GM03348 (cell line): Measurements from ENCODE around the gene NPTN.

Source experiments
- DNase-seq: peaks from one replicate; pipeline ENCODE4 v3.0.0; 2012; ENCODE audit warnings: low spot score

NPTN gene

DNA sequence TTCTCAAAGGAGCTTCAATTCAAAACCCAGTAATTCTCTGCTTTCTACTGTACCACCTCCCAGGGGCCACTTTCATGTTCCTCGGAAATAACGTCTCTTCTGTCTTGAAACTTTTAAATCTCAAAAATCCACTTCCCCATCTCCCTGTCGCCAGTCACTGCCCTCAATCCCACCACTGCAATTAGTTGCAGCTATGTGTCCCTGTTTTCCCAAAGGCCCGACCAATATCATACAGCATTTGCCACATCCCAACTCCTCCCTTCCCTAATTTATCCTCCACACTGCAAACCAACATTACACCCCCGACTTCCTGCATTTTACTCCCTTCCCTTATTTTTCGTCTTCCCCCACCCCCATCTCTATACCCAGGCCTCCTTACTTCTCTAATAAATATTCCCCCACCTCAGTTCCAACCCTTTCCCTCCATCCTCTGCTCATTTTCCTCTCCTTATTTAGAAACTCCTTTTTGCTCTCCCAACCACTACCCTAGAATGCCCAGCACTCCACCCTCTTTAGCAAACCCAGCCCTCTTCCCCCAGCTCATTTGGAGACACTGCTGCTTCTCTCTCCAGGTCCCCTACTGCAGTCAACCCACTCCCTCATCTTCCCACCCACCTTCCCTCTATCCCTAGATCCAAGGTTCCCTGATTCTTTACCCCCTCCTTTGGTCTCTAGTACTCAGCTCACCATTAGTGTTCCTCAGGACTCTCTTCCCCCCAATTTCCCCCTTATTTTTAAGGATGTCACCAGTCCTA lies 1.1 kb downstream of the NPTN start:
- DNase-seq = peak; percentile 68

DNA sequence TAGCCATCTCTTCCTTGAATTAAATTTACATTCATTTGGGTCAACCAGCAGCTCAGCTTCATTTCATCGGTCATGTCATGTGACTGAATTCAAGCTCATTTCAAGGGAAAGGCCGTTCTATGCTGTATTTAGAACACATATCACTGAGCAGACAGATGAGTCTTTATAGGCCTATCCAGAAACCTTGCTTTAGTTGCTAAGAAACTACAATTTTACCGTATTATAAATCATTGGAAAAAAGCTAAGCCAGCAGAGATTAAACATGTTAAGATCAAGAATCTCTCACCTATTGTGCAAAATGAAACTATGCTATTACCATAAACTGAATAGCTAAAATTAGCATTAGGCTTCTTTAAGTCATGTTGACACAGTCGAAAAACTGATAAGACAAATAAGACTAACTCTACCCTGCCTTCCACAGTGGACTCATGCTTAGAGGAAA lies 2.2 kb downstream of the NPTN start:
- DNase-seq = no peak

DNA sequence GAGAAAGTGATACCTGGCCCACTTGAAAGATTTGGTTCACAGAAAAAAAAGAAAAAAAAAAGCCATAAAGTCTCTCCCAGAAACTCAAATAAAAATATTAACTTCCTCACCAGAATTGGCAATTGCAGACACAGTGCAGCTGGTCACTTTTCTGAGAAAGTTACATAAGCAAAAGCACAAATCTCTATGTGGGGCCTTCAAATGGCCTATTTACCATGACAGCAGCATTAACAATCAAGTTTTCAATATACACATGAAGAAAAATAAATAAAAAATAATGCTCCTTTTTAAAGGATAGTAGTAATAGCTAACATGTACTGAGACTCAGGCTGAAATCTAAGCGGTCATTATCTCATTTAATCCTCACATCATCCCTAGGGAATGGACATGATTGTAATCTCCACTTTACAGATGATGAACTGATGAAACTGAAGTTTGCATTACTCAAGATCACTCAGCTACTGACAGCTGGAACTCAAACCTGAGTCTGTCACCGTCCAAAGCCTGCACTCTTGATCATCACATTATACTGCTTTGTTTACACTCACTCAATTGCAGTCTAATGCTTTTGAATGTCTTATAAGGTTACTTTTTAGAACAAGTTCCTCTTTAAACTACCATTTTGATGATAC lies 3.3 kb downstream of the NPTN start:
- no peak for DNase-seq

DNA sequence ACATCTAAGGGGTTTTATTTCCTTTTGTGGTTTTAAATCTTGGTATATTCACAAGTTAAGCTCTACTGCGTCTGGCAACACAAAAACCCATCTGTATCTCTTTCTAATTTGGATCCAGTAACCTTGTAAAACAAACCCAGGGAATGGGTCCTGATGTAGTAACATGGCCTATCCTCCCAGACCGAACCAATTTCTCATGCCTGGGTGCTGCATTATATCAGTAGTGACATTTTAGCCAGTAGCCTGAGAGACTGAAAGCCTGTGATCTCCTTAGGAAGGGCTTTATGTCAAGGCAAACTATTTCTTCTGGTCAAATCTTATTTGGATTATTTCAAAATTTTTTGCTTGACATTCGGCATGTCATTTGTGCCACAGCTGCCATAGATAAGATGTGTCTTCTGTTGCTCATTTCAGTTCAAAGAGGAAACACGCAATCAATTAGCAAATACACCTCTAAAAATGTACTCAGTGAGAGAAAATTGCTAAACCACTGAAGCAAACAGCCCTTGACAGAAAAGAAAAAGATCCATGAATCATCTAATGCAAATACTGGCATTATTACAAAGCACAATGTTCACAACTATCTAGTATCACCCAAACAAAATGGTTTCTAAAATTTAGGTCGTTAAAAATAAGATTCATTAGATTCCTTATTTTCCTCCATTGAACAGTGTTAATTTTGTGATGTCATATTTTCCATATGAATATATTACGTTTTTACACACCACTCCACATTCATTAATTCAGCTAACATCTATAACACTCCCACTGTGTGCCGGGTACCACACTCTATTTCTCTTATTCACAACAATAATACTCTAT lies 4.0 kb downstream of the NPTN start:
- DNase-seq = no peak

DNA sequence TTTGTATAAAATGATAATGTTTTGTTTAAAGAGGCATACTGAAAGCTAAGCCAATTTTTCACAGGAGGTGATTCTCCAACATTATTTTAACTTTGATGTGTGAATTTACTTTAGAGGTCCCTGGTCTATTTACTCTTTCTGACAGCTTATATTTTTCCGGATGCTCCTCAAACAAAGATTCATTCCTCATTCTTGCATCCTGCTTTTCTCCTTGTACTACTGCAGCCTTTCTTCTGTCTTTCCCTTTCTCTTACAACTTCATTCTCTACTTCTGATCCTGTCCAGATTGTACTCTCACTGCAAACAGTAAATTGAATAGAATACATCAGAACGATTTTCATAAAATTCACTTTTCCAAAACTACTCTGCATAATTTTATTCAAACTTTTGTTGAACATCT lies 5.1 kb downstream of the NPTN start:
- no peak for DNase-seq

DNA sequence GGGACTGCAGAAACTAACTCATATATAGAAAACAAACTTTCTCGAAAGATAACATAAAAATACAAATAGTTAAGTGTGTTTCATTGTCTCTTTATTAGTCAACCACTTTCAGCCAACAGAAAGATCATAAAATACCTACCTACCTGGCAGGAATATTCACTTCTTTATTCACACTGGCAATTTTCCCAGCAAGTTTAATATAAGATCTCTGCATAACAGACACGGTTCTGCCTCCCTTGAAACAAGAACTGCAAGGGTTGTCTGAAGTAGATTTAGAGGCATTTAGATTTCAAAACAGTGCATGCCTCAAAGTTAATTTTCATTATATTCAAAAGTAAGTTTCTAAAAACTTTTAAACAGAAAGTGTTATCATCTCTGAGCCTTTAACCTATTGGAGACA lies 7.1 kb downstream of the NPTN start:
- no peak for DNase-seq

DNA sequence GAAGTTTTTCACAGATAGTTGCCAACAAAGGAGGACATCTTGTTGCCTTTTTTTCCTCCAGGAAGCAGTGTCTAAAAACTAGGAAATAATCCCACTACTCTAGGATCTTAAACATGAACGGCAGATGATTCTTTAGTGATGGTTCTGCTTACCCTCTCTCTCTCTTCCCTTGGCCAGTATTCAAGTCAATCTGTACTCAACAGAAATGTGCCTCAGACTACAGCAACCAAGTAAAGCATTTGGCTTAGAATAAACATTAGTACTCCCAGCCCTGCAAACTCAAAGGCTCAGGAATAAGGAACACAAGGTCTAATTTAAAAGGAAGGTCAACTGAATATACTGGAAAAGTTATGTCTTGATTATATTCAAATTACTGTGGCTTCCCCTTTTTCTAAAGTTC lies 8.7 kb downstream of the NPTN start:
- no peak for DNase-seq

DNA sequence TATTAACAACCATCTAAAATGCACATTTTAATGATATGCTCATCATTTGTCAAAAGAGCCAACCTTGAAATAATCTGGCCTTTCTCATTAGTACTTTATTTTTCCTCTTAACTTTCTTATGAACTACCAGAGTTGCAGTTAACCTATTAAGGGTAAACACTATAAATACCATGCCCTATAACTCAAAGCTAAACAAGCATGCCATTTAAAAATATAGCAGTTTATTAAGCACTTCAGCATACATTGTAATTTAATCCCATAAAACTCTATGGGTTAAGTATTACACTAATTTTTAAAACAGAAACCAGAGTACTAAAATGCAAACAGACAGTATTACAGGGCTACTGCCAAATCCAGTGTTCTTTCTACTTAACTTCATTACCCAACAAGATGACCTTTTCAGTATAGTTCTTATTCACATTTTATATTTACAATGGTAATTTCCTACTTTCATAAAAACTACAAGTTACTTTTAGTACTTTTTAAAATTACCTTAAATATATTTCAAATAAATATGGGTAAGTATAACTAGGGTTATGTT lies 11.8 kb downstream of the NPTN start:
- no peak for DNase-seq

DNA sequence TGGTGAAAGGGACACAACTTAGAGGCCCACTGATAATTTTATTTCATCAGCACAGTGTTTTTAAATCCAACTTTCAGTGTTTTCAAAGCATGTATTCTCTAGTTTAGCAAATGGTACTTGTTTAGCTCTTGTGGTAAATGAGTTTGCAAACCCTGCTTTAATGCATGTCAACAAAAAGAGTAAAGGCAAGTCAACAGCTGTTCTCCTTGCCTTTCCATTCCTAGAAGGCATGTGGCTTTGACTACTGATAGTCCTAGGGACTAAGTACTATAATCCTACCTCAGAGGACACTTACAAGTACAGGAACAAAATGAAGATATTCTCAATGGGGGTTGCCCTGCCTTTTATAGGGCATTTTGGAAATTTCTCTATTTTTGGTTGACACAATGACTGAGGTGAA lies 13.1 kb downstream of the NPTN start:
- no peak for DNase-seq

DNA sequence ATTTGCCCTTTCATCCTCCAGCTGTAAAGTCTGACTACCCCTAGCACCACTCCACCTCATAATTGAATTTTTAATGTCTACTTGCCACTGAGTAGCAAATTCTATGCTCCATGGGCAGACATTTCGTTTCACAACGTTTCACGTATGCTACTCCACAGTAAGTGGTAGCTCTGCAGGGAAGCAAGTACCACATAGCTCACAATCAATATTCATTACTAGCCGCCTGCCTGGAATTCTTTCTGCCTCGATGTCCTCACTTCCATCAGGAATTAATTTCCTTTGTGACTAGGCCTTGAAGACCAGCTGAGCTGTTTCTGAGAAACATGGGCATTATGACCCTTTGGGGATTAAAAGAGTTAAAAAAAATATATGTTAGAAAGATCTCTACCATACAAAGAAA lies 15.3 kb downstream of the NPTN start:
- DNase-seq = no peak

DNA sequence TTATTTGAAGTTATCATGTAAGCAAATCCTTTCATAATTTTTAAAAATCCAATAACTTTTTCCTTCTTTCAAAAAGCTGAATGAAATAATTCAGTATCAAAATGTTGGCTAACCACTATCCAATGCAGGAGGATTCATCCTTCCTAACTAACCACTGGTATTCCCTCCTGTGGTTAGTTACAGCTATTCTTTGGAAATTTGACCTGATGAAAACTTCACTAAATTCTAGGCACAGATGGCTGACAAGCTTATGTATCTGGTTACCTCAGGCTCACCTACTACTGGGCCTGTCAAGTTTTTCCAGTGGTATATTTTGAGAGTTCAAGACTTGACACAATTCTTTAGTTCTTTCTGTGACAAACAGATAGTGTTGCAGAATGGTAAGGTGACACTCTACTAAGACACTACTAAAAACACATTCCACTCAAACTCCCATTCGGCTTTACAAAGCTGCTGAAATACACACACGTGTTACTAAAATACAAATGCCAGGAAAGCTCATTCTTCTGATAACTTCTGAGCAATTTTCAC lies 15.8 kb downstream of the NPTN start:
- peak; percentile 20 for DNase-seq

DNA sequence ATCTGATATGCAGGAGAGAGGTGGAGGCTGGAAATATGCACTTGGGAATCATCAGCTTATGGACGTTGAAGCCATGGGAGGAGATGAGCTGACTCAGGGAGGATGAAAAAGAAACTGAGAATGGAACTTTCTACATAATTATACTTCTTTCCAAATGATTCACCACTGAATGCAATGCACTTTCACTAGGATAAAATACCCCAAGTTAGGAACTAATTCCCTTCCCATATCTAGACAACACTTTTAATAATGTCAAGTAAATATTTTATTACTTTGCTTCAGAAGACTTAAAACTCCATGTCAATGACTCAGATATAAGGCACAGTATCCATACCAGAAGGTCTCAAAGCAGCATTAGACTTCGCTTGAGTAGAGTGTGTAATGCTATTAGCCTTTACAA lies 24.2 kb downstream of the NPTN start:
- peak; percentile 69 for DNase-seq

DNA sequence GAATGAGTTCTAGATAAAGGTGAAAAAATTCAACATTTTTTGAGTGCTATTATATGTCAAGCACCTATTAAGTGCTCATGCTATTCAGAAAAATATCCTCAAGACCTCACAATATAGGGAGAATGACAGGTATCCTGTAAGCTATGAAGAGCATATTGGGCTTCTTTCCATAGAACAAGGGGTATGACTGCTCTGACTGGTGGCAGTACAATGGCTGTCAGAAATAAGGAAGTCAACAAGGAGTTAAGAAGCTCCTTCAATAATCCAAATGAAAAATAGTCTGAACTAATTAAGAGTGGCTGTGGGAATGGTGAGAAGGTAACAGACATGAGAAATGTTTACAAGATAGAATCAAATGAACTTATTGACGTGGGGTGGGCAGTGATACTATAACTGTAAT lies 24.7 kb downstream of the NPTN start:
- no peak for DNase-seq

DNA sequence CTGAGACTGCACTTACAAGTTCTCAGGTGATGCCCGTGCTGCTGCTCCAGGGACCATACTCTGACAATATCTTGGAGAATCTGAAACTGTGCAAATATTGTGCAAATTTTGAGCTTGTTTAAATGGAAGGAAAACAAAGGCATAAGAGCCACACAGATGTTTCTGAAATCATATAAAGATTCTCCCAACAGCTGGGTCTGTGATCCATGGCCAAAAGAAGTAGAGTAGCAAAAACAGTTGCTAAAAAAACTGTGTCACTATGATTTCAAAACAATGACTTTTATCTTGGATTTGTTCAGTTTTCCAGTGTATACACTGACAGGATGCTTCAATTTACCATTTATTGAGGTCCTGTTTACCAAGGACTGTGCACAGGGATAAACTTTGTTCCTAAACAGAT lies 25.3 kb downstream of the NPTN start:
- no peak for DNase-seq

DNA sequence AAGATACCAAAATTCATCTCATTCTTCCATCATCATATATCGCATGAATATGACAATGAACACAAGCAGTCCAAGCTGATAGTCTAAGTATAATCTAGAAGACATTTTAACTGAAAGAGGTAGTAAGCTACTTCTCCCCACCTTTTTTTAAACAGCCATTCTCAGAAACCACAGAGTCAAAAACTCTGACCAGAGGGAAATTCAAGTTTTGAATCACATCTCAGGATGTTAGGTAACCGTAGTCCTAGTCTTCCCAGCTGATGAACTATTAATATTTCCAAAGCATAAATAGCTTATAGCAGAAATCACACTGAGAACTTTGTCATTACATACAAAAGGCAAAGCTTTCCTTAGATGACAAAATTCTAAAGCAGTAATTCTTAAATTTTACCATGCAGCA lies 25.8 kb downstream of the NPTN start:
- no peak for DNase-seq

DNA sequence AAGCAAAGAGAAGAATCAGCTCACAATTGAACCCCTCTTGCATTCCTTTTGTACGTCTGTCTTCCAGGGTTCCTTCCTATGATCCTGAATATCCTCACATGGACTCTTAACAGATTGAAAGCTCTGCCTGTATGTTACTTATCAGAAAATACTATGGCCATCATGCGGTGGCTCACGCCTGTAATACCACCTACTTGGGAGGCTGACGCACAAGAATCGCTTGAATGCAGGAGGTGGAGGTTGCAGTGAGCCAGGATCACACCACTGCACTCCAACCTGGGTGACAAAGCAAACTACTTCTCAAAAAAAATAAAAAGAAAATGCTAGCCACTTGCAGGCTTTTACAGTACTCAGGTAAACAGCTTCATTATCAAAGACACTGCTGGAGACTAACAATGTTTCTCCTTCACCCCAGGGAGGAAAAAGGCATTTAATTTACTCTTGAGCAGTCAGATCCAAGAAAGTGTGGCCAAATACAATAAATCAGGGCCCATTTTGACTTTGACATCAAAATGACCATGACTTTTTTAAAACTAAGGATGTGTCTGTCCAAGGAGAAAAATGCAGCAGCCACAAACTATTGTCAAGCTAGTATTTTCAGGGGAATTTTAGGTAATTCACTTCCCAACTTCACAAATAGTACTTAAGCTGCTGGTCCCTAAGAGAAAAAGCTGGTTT lies 27.3 kb downstream of the NPTN start:
- DNase-seq = no peak

DNA sequence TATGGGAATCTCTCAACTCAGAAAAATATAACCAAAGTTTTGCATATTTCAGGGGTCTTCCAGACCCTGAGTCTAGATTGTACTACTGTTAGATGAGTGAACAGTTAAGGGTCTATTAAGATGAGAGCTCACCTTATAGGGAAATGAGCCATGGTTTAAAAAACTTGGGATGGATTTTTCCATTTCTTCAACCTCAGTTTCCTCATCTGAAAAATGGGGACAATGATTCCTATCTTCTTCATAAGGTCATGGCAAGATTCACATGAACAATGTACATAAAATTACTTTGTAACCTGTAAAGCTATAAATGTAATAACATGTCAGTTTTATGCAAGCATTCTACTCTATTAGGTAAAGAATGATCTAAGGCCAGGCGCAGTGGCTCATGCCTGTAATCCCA lies 28.7 kb downstream of the NPTN start:
- DNase-seq = no peak

DNA sequence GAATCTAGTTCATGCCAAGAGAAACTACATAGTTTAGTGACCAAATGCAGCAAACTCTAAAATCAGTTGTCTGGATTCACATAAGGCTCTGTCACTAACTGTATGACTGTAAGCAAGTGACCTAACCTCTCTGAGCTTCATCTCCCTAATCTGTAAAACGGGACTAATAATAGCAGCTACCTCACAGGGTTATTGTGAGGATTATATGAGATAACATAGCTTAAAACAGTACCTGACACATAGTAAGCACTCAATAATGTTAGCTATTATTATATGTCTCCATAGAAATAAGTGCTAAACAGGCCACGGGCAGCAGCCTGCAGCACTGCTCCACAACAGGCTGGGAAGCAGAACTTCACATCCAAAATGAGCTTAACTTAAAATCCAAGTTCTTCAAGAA lies 30.2 kb downstream of the NPTN start:
- no peak for DNase-seq

DNA sequence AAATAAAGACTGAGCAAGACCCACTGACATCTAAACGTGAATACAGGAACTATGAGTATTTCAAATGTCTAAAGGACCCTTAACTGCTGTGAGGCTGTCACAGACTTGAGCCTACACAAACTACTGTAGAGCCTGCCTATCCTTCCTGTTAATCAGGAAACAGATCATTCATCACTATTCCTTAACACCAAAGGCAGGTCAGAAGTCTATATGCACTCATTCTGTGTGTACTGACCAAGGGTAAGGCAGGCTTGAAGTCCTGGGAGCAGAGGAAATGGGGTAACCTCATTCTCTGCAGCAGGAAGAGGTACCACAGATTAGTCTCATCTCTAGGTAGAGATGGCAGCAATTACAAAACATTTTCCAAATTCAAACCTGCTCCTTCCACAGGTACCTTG lies 30.7 kb downstream of the NPTN start:
- DNase-seq = no peak

DNA sequence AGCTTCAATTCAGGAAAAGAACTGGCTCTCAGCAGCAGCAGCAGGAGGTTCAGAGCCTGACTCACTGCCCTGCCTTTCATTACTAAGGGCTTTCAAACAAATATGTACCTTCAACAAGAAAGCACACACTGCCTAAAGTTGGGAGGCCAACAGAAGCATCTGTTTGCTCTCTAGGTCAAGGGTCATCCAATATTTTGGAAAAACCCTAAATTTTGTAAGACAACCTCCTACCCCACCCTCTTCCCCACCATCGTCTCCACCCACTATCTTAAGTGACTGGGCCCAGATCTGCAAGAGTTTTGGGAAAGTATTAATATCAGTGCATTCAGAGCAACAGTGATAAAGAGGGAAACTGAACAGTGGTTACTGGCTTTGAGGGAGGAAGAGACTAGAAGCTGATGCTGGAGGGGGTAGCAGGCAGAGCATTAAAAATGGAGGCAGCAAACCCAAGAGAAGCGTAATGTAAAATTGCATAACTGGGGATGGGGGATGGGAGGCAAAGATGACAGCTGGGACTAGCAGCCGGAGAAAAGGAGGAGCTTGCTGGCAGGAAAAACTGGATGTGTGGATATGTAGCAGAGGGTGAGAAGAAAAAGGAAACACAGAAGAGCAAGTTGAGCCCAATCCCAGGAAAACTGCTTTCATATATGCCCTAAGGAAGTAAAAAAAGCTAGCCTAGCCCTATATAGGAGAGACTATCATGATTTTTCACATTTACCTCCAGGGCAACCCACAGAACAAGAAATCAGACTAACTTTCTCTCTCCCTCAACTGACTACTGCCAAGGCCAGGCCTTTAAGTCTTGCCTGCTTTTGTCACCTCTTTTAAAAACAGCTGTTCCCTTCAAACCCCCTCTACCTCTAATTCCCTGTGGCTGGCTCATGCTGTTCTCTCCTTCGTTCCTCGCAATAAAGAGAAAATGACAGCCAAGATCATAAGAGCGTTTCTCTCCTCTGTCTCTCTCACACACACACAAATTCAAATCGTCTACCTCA lies 31.4 kb downstream of the NPTN start:
- DNase-seq = peak; percentile 53
